ENCODE data around the gene ADAMTS17. TPM values are rescaled to one million over a fixed set of nuclear protein-coding genes. Genes with fewer than 3 reads are reported as not detected.

ADAMTS17 gene
- total and polyA plus RNA-seq, 8 donors = 0.31 to 14.3 (median 6.3) TPM

GRCh38 chr15:100263721-100264455 is 77.9 kb downstream of the ADAMTS17 start:
- 77 to 86% (median 82%) methylated on average over 14 of the region's 14 CpGs for WGBS, 5 donors

DNA sequence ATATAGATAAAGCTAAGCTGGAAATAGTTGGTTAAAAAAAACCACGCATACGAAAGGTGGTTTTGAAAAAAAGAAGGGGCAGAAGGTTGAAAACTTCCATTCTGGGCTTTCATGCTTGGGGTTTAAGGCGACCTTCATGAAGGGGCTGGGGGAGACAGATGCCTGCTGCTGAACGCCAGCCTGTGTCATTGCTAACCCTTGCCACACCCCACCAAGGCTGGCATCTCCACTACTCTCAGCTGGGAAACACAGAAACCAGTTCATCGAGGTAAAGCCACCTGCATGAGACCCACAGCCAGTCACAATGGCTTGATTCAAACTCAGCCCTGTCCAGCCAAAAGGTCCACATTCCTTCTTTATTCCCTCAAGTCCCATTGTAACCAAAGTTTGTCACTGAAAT is 78.7 kb downstream of the ADAMTS17 start:
- H3K36me3 ChIP-seq = peaks cover 0 to 21% (median 9%) of the 10 kb centered on the region in 4 donors
- no peaks in the 10 kb centered on the region for H3K27me3 ChIP-seq
- no peaks in the 10 kb centered on the region for H3K9me3 ChIP-seq
- no peaks in the 10 kb centered on the region for H3K4me1 ChIP-seq
- WGBS, 5 donors = 74 to 87% (median 79%) methylated on average over 5 of the region's 5 CpGs
- H3K4me3 ChIP-seq = no peak overlapping the region
- no peak for TF ChIP-seq CTCF (IDR thresholded peaks at IDR 0.05)
- no peak for TF ChIP-seq EP300 (IDR thresholded peaks at IDR 0.05)
- no peak for TF ChIP-seq POLR2AphosphoS5 (IDR thresholded peaks at IDR 0.05)
- TF ChIP-seq POLR2A (IDR thresholded peaks at IDR 0.05) = no peak
- intact Hi-C loops (cut with DNase I; ENCODE audit: low total_unique reads) = loop anchor here (5.0 kb wide), 1 partner anchor 499 kb away; no protein-coding TSS in a partner anchor
- peak in 1 of 2 donors; percentile 7 for DNase-seq
- no peak overlapping the region for H3K27ac ChIP-seq

More at GRCh38 chr15:100263721-100264455, 77.9 kb downstream of the ADAMTS17 start:
- Histone ChIP-seq H3K4me3 (no peak overlapping the region), H3K27ac (no peak overlapping the region), H3K4me1 (no peaks in the 10 kb centered on the region), H3K27me3 (no peaks in the 10 kb centered on the region), H3K36me3 (peaks cover 0 to 21% (median 9%) of the 10 kb centered on the region in 4 donors), H3K9me3 (no peaks in the 10 kb centered on the region)
- TF ChIP-seq EP300 (IDR thresholded peaks at IDR 0.05) (no peak), POLR2A (IDR thresholded peaks at IDR 0.05) (no peak), POLR2AphosphoS5 (IDR thresholded peaks at IDR 0.05) (no peak)
- DNase-seq = peak in 1 of 2 donors; percentile 17
- intact Hi-C loops (cut with DNase I; ENCODE audit: low total_unique reads) = loop anchor here (5.0 kb wide), 1 partner anchor 498 kb away; no protein-coding TSS in a partner anchor

- intact Hi-C loops (cut with DNase I; ENCODE audit: low total_unique reads) = loop anchor here (5.0 kb wide), 1 partner anchor 501 kb away; no protein-coding TSS in a partner anchor
- DNase-seq = peak in 1 of 2 donors; percentile 16
- Histone ChIP-seq H3K27me3 (no peaks in the 10 kb centered on the region), H3K36me3 (peaks cover 0 to 22% (median 9%) of the 10 kb centered on the region in 4 donors), H3K9me3 (no peaks in the 10 kb centered on the region), H3K4me1 (no peaks in the 10 kb centered on the region), H3K27ac (no peak overlapping the region), H3K4me3 (no peak overlapping the region)
- no peak for TF ChIP-seq EP300 (IDR thresholded peaks at IDR 0.05)
- 80 to 93% (median 85%) methylated on average over 25 of the region's 25 CpGs for WGBS, 5 donors
Observed at GRCh38 chr15:100261302-100262240, 80.2 kb downstream of the ADAMTS17 start.

GRCh38 chr15:100259266-100259665 is 82.5 kb downstream of the ADAMTS17 start:
- no peak for DNase-seq
- H3K27me3 ChIP-seq = no peaks in the 10 kb centered on the region
- no peak overlapping the region for H3K27ac ChIP-seq
- H3K4me1 ChIP-seq = no peaks in the 10 kb centered on the region
- TF ChIP-seq POLR2AphosphoS5 (IDR thresholded peaks at IDR 0.05) = no peak
- no peak for TF ChIP-seq EP300 (IDR thresholded peaks at IDR 0.05)
- no peak for TF ChIP-seq POLR2A (IDR thresholded peaks at IDR 0.05)
- TF ChIP-seq CTCF (IDR thresholded peaks at IDR 0.05) = no peak
- intact Hi-C loops (cut with DNase I; ENCODE audit: low total_unique reads) = no loop called here
- 81 to 91% (median 86%) methylated on average over 7 of the region's 7 CpGs for WGBS, 5 donors
- H3K4me3 ChIP-seq = no peak overlapping the region
- no peaks in the 10 kb centered on the region for H3K9me3 ChIP-seq
- H3K36me3 ChIP-seq = peaks cover 0 to 27% (median 9%) of the 10 kb centered on the region in 4 donors
